ENCODE data around the gene ADAMTS1.

- TF ChIP-seq CTCF (conservative IDR thresholded peaks at IDR 0.05 in 1 of 2, IDR thresholded peaks at IDR 0.05 in 1 of 2; ENCODE audit: low read depth in 1 of 2, low read length in 2 of 2), result peak; percentile 61 to 70
- TF ChIP-seq EZH2 (IDR thresholded peaks at IDR 0.05; ENCODE audit: low read length, missing control alignments), result no peak
These were observed 5.0 kb upstream of the ADAMTS1 start for GRCh38 chr21:26850116-26850643.

Measured in fibroblast of lung (primary cell).